NCI-H2227 (cell line): Measurements from ENCODE around the gene IZUMO4.

ENCODE experiments used
- DNase-seq: peaks from one replicate; lab custom pipeline; 2025; ENCODE audit not compliant: unreplicated experiment; lab: John Stamatoyannopoulos, UW

IZUMO4 gene, protein sequence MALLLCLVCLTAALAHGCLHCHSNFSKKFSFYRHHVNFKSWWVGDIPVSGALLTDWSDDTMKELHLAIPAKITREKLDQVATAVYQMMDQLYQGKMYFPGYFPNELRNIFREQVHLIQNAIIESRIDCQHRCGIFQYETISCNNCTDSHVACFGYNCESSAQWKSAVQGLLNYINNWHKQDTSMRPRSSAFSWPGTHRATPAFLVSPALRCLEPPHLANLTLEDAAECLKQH

DNA sequence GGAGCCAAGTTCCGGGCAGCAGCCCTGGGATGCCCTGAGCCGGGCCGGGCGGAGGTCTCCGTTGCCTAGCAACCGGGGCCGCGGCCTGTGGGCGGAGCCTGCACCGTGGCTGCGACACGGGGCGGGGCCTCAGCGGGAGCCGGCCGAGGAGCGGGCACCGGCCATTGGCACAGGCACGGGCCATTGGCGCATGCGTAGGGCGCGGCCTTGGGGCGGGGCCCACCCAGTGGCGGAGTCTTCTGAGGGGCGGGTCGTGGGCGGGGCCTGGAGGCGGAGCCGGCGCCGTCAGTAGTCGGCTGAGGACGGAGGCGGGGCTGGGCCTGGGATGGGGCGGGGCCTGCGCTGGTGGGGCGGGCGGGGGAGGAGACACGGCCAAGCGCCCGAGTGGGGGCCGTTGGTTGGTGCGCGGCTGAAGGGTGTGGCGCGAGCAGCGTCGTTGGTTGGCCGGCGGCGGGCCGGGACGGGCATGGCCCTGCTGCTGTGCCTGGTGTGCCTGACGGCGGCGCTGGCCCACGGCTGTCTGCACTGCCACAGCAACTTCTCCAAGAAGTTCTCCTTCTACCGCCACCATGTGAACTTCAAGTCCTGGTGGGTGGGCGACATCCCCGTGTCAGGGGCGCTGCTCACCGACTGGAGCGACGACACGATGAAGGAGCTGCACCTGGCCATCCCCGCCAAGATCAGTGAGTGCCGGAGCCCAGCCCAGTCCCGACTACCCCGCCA lies at the start of gene IZUMO4:
Gene IZUMO4, plus strand, starts transcription at position 436 of the 723 bp plus-strand sequence. Its CDS starts 31 bp downstream, at position 467.
- DNase-seq = peak; percentile 95

- no peak for DNase-seq
Measured at GRCh38 chr19:2047076-2047448, 49.7 kb upstream of the IZUMO4 start.

DNA sequence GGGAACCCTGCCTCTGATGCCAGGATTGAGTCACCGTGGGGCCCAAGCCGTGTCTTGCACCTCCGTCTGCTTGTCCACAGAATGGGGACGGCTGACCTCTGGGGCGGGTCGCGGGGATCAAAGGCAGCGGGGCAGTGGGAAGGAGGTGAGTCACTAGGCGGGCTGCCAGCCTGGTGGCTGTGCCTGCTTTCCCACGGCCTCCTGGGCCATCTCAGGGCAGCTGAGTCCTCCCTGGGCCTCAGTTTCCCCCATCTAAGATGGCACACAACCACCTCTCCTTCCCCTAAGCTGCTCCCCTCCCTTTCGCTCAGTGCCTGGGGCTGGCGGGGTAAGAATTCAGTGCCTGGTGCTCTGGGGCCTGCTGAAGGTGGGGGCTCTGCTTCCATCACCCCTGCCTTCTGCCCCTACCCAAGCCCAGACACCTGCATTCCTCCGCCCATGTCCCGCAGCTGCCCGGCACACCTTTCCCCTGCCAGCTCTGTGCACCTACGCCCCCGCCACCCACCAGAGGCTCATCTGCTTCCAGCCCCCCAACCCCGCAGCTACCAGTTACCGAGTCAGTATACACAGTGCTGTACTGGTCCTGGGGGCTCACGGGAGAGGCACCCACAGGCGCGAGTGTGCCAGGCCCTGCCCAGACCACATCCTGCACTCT lies 49.1 kb upstream of the IZUMO4 start:
- DNase-seq = no peak

DNA sequence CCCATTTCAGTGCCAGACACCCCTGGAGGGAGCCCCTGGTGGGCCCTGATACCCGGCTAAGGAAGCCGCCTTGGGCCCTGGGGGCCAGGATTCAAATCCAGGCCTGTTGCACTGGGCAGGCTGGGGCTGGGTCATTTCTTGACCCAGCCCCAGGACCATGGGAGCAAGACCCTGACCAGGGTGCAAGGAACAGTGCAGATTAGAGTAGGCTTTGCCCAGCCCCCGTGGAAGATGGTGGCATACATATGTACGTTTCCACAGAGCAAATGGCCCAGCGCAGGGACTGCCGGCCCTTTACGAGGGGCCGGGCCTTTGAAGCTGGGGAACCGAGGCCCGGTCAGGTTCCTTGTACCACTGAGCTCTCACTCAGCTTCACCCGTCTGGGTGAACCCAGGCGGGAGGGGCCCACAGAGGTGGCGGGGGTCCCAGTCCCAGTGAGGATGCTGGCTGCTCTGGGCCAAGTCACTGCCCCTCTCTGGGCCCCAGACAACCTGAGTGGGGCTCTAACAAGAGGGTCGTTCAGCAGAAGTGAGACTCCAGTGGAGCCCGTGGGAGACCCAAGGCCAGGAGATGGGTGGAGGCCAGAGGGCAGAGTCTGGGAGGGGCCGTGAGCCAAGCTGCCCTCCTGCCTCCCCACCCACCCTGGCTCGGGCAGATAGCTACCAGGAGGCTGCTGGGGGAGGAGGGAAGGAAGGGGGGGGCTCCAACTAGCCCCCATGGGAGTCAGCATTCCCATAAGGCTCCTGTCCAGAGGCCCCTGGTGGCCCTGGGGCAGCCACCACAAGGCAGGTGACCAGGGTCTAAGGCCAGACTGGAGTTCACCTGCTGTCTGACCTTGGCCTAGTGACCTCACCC lies 48.4 kb upstream of the IZUMO4 start:
- DNase-seq = no peak

- no peak for DNase-seq
Measured at GRCh38 chr19:2048959-2049740, 47.6 kb upstream of the IZUMO4 start.

GRCh38 chr19:2049741-2050348 lies 46.9 kb upstream of the IZUMO4 start:
- DNase-seq = peak; percentile 61

DNA sequence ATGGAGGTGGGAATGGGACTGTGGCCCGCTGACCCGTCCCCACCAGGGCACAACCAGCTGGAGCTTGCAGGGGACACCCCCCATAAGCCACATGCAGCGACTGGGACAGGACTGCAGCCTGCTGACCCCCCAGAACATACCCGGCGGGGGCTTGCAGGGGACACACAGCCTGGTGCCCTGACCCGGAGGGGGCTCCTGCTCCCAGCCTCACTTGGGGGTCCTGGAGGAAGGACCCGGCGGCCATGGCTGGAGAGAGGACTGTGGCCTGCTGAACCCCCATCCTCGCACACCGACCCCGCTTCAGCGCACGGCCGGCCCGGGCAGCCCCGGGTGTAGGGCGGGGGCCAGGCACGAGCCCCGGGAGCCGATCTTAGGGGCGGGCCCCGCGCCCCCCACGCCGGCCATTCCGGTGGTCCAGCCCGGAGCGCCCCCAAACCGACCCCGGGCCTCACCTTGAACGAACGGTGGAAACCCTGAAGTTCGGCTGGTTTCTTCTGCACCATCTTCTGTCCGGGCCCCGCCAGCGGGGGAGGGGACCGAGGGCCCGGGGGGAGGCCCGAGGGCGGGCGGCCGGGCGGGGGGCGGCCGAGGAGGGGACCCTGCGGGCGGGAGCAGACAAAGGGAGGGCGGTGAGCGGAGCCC lies 46.2 kb upstream of the IZUMO4 start:
- no peak for DNase-seq

DNA sequence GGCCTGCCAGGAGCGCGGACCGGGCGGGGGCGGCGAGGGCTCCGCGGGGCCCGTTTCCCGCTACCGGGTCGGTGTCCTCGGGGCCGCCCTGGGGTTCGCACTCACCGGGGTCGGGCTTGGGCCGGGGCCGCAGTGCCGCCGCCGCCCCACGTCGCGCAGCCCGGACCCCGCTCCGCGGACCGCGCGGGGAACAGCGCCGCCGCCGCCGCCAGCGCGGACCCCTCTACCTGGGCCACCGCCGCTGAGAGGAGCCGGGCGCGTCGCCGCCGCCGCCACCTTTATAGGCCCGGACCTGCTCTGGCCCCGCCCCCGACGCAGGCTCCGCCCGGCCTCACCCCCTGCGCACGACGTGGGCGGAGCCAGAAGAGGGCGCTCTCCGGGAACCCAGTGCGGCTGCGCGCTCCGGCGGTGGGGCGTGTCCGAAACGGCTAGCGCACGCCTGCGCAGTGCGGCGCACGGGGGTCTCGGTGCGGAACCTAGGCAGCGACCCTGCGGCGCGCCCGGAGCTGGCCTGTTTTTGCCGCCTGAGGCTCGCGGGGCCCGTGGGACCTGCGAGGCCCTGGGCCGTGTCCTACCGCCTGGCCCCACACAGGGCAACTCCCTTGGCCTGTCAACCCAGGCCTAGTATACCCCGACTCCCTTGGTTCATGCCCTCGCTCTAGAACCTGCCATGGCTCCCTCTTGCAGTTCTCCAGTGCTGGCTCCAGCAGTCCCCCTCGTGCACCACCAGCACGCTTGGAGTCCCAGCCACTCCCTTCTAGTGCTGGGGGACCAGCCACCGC lies 45.5 kb upstream of the IZUMO4 start, which contains the start of gene MKNK2:
Gene MKNK2, minus strand, starts transcription at position 254 of the 782 bp plus-strand sequence. CDS start 393 bp downstream, outside the sequence.
- peak; percentile 92 for DNase-seq

DNA sequence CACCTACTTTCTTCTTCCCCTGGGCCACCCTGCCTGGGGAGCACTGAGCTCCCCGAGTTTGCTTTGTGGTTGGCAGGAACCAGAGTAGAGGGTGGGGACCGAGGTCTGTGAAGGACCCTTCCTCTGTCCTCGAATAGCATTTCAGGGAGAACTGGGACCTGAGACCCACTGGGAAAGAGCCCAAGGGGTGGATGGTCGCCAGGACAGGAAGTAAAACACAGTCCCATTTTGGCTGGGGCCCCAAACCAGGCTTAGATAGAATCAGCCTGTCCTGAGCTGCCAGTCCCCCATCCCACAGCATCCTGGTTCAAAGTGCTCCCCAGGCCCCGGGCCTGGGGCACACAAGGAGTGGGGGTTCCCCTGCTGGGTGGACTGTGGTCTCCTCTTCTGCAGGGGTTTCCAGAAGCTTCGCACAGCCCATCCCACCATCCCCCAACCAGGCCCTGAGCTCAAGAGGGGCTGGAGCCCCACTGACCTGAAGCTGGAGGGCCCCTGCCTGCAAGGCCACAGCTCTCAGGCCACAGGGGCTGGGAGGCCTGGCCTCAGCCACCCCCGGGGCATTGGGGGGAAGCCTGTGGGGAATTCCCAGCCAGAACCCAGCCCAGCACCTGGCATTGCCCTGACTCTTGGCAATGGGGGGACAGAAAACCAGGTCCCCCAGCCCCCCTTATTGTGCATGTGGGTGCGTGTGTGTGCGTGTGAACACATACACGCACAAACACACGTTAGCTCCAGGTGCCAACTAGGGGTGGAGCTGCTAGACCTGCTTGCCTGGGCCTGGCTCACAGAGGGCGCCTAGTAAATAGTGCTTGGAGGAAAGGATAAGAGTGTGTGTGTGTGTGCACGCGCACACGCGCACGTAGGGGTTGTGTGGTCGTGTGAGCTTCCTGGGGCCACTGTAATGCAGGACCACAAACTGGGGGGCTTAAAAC lies 44.7 kb upstream of the IZUMO4 start:
- DNase-seq = no peak

DNA sequence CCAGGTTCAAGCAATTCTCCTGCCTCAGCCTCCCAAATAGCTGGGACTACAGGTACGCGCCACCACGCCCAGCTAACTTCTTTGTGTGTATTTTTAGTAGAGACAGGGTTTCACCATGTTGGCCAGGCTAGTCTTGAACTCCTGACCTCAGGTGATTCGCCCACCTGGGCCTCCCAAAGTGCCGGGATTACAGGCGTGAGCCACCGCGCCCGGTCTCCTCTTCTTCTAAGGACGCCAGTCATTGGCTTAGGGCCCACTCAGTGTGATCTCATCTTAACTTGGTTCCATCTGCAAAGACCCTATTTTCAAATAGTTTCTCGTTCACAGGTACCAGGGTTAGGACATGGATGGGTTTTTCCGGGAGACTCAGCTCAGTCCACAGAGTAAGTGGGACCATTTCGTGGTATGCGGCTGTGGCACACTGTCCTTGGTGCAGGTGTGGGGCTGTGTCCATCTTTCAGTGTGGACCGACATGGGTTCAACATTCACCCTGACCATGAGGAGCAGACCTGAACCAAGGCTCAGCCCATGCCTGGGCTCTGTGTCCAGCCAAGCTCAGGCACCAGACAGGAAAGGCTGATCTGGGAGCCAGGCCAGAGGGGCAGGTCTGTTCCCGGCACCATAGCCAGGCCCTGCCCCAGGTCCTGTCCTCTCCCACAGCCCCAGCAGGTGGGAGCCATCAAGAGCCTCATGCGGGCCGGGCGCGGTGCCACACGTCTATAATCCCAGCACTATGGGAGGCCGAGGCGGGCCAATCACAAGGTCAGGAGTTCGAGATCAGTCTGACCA lies 42.9 kb upstream of the IZUMO4 start:
- no peak for DNase-seq

DNA sequence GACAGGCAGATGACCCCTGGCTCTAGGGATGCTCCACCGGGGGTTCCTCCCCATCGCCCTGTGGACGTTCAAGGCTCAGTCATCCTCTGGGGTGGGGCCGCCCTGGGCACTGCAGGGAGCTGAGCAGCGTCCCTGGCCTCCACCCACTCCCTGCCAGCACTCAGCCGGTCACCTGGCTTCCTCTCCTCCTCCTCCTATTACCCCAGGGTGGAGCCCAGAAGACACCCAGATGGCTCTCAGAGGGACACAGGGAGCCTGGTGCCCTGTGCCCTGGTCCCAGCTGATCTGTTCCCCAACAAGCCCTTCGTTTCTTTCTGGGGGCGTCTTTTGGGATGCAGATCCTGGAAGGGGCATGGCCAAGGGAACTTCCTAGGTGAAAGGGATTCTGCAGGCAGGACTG lies 42.0 kb upstream of the IZUMO4 start:
- no peak for DNase-seq

DNA sequence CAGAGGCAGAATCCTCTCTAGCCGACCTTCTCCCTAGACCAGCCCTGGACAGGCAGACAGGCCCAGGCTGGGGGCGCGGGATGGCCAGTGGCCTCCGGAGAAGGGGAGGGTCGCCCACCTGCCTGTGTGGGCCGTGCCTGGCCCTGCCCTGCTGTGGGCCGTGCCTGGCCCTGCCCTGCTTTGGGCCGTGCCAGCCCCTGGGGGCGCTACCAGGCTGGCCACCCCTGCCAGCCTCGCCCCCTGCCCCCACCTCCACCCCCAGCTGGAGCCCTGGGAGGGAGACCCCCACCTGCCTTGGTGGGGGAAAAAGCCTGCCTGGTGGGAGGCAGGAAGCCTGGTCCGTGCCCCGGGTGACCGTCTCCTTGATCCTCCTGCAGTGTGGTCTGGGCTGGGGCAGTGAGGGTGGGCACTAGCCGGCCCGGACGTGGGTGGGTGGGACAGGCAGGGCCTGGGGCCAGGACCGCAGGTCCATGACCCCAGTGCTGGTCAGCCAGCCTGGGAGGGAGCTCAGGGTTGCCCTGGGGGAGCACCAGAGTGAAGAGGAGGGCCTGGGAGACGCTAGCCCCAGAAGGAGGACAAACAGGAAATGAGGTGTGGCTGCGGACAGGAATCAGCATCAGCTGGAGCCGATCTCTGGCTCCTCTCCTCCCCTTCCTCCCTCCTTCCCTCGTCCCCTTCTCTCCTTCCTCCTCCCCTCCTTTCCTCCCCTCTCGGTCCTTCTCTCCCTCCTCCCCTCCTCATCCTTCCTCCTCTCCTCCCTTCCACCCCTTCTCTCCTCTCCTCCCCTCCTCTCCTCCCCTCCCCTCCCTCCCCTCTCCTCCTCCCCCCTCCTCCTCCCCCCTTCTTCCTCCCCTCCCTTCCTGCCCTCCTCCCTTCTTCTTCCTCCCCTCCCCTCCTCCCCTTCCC lies 40.5 kb upstream of the IZUMO4 start:
- DNase-seq = no peak

DNA sequence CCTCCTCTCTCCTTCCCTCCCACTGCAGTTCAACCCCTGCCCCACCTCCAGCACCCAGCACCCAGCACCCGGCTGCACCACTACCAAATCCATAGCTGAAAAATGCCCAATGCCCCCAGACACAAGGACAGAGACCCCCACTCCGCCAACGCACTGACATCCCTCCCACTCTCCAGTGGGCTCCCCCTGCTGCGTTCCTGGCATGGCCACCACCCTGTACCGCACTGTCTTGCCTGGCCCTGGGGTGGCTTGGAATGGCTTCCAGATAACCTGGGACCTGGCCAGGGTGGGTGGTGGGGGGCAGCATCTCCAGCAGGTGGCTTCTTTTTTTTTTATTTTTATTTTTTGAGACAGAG lies 39.9 kb upstream of the IZUMO4 start:
- DNase-seq = no peak

GRCh38 chr19:2057484-2058469 lies 38.9 kb upstream of the IZUMO4 start:
- DNase-seq = no peak
